Right atrium auricular region (tissue), 2 donors: ENCODE measurements around the gene ZFYVE28. TPM values are rescaled to one million over a fixed set of nuclear protein-coding genes. Genes with fewer than 3 reads are reported as not detected.
"Not testable (repeated sequence)": the region's sequence is repeated elsewhere in the genome, so short reads cannot be mapped to it uniquely, and the experiment has no call there.

Experiments
- DNase-seq: peaks from one replicate; pipeline ENCODE4 v3.0.0-alpha.2; 2019; ENCODE audit warnings: low spot score
- H3K27ac ChIP-seq, 2 donors: fragments of 200-600 bp; sonication (generic); 1 replicate in 1 of 2; 2 replicates in 1 of 2; pipeline ENCODE4 v1.5.1; 2016 to 2019
- H3K27me3 ChIP-seq, 2 donors: fragments of 200-600 bp; sonication (generic); one replicate each; pipeline versions ENCODE4 v1.5.1 to v1.6.0; 2017 to 2019
- H3K36me3 ChIP-seq: fragments of 200-600 bp; sonication (generic); one replicate; pipeline ENCODE4 v1.5.1; 2016
- H3K4me1 ChIP-seq, 2 donors: fragments of 200-600 bp; sonication (generic); one replicate each; pipeline versions ENCODE4 v1.5.1 to v1.6.0; 2017 to 2019
- H3K4me3 ChIP-seq, 2 donors: fragments of 200-600 bp; sonication (generic); 1 replicate in 1 of 2; 2 replicates in 1 of 2; pipeline ENCODE4 v1.5.1; 2017 to 2019; ENCODE audit warnings: mild to moderate bottlenecking in 1 of 2, moderate library complexity in 1 of 2
- H3K9me3 ChIP-seq, 2 donors: fragments of 200-600 bp; sonication (generic); one replicate each; pipeline ENCODE4 v1.5.1; 2019
- total RNA-seq, 2 donors: library from RNA; depleted of rRNA; stranded (reverse); fragments of >200 nt; gene quantifications; one replicate each; pipeline ENCODE4 v1.1.0, GENCODE V29; 2016
- TF ChIP-seq, protein P1 (sequence below), 2 donors: fragments of 200-600 bp; sonication (generic); IDR thresholded peaks; one replicate each; pipeline ENCODE4 v1.5.1; 2019; ENCODE audit warnings: antibody characterized with exemption in 2 of 2

Gene ZFYVE28
- total RNA-seq, 2 donors from 2014 or later: 3.4 to 6.0 TPM

DNA sequence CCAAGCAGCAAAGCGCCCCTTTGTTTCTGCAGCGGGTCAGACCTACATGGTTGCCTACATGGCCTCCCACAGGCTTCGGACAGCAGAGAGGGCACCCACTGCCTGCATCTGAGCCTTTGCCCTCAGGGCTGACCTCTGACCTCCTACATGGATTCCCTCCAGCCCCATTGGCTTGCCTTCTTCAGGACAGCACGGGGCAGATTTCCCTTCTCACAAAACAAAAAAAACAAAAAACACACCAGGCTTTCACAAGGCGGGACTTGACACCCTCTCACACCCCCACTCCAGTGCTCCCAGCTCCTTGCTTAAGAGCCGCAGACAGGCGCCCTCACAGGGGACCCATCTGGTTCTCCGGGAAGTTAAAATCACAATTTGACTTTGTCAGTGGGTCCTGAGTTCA lies 32.9 kb downstream of the ZFYVE28 start:
- Histone ChIP-seq H3K36me3 (no peaks in the 10 kb centered on the region), H3K27me3 (no peaks in the 10 kb centered on the region), H3K4me1 (no peaks in the 10 kb centered on the region), H3K9me3 (no peaks in the 10 kb centered on the region), H3K27ac (no peak overlapping the region), H3K4me3 (no peak overlapping the region)
- DNase-seq: no peak
- TF ChIP-seq, protein P1, sequence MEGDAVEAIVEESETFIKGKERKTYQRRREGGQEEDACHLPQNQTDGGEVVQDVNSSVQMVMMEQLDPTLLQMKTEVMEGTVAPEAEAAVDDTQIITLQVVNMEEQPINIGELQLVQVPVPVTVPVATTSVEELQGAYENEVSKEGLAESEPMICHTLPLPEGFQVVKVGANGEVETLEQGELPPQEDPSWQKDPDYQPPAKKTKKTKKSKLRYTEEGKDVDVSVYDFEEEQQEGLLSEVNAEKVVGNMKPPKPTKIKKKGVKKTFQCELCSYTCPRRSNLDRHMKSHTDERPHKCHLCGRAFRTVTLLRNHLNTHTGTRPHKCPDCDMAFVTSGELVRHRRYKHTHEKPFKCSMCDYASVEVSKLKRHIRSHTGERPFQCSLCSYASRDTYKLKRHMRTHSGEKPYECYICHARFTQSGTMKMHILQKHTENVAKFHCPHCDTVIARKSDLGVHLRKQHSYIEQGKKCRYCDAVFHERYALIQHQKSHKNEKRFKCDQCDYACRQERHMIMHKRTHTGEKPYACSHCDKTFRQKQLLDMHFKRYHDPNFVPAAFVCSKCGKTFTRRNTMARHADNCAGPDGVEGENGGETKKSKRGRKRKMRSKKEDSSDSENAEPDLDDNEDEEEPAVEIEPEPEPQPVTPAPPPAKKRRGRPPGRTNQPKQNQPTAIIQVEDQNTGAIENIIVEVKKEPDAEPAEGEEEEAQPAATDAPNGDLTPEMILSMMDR (IDR thresholded peaks at IDR 0.05): no peak

DNA sequence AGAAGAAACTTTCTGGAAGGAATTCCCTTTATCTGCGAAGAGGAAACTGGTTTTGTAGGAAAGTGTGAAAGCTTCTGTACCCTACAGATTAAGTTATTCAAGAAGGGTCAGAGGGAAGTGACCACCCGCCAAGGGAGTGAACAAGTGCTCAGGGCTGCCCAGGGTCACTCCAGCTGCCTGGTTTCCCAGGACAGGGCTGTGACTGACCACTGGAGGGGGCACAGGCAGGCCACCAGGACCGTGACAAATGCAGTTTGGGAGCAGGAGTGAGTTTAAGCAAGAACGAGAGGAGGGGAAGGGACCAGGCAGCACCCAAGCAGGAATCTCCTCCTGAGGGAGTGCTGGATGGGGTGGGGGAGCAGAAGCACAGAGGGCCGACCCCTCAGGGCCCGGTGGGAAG lies 34.2 kb downstream of the ZFYVE28 start:
- no peaks in the 10 kb centered on the region for H3K4me1 ChIP-seq
- H3K27me3 ChIP-seq: no peaks in the 10 kb centered on the region
- H3K27ac ChIP-seq: no peak overlapping the region
- H3K9me3 ChIP-seq: no peaks in the 10 kb centered on the region
- TF ChIP-seq, protein P1 (IDR thresholded peaks at IDR 0.05): no peak
- DNase-seq: no peak
- H3K4me3 ChIP-seq: no peak overlapping the region
- no peaks in the 10 kb centered on the region for H3K36me3 ChIP-seq

DNA sequence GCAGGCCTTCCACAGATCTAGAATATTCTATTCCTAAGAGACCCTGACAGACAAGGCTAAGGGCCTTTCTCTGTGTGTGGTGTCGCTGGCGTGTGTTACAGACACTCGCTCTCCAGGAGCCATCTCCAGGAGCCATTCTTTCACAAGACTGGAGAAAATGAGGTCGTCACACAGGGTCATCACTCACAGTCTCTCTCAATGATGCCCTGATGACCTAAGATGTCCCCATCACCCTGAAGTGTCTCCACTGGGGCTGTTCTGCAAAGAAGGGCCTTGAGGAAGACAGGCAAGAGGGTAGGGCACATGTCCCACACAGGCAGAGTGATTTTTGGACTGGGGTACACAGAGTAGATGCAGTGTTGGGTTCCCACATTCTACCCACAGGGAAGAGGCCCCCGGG lies 34.7 kb downstream of the ZFYVE28 start:
- H3K4me3 ChIP-seq: no peak overlapping the region
- TF ChIP-seq, protein P1 (IDR thresholded peaks at IDR 0.05): no peak

DNA sequence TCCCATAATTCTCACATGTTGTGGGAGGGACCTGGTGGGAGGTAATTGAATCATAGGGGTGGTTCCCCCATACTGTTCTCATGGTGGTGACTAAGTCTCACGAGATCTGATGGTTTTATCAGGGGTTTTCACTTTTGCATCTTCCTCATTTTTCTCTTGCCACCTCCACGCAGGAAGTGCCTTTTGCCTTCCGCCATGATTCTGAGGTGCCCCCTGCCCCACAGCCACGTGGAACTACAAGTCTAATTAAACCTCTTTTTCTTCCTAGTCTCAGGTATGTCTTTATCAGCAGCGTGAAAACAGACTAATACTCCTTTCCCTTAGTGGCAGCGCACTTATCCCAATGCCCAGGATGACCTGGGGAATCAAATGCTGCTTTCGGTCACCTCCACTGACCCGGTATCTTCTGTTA lies 35.2 kb downstream of the ZFYVE28 start:
- H3K36me3 ChIP-seq, H3K9me3 ChIP-seq, DNase-seq, H3K4me1 ChIP-seq, H3K4me3 ChIP-seq, H3K27me3 ChIP-seq, H3K27ac ChIP-seq: not testable (repeated sequence)

More for the DNA sequence above, 34.7 kb downstream of the ZFYVE28 start:
- DNase-seq: no peak
- Histone ChIP-seq H3K9me3 (no peaks in the 10 kb centered on the region), H3K27me3 (no peaks in the 10 kb centered on the region), H3K4me1 (no peaks in the 10 kb centered on the region), H3K27ac (no peak overlapping the region), H3K36me3 (no peaks in the 10 kb centered on the region)

DNA sequence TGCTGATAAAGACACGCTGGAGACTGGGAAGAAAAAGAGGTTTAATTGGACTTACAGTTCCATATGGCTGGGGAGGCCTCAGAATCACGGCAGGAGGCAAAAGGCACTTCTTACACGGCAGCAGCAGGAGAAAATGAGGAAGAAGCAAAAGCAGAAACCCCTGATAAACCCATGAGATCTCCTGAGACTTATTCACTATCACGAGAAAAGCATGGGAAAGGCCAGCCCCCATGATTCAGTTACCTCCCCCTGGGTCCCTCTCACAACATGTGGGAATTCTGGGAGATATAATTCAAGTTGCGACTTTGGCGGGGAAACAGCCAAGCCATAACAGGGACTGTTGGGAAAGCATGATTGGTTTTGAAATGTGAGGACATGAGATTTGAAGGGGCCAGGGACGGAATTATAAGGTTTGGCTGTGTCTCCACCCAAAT lies 35.7 kb downstream of the ZFYVE28 start:
- DNase-seq, H3K27me3 ChIP-seq, H3K36me3 ChIP-seq, H3K4me3 ChIP-seq, H3K27ac ChIP-seq, H3K4me1 ChIP-seq, H3K9me3 ChIP-seq: not testable (repeated sequence)

DNA sequence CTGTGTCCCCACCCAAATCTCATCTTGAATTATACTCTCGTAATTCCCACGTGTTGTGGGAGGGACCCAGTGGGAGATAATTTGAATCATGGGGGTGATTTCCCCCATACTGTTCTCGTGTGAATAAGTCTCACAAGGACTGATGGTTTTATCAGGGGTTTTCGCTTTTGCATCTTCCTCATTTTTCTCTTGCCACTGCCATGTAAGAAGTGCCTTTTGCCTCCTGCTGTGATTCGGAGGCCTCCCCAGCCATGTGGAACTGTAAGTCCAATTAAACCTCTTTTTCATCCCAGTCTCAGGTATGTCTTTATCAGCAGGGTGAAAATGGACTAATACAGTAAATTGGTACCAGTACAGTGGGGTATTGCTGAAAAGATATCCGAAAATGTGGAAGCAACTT lies 37.9 kb downstream of the ZFYVE28 start:
- DNase-seq, H3K4me1 ChIP-seq, H3K27me3 ChIP-seq, H3K27ac ChIP-seq, H3K36me3 ChIP-seq, H3K4me3 ChIP-seq, H3K9me3 ChIP-seq: not testable (repeated sequence)

DNA sequence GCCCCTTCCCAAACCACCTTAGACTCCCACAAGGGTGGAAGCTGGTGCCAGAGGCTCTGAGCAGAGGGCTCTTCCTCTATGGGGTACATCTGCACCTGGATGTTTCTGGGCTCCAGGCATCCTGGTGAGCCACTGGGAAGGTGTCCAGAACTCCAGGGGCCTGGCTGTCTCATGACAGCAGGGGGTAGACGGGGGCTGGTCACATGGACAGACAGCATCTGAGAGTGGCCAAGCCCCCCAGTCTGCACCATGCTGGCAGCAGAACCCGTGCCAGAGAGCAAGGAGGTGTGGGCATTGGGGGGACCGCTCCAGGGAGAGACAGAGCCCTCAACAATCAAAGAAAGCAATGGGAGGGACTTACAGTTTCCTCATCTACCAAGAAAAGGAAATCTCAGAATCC lies 39.5 kb downstream of the ZFYVE28 start:
- no peaks in the 10 kb centered on the region for H3K36me3 ChIP-seq
- TF ChIP-seq, protein P1 (IDR thresholded peaks at IDR 0.05): no peak
- no peaks in the 10 kb centered on the region for H3K9me3 ChIP-seq
- no peak overlapping the region for H3K4me3 ChIP-seq
- DNase-seq: no peak
- H3K27me3 ChIP-seq: no peaks in the 10 kb centered on the region
- H3K27ac ChIP-seq: no peak overlapping the region
- H3K4me1 ChIP-seq: no peaks in the 10 kb centered on the region
